Measurements from ENCODE around the gene XPC.
"Not testable (repeated sequence)": the region's sequence is repeated elsewhere in the genome, so short reads cannot be mapped to it uniquely, and the experiment has no call there.

XPC gene

DNA sequence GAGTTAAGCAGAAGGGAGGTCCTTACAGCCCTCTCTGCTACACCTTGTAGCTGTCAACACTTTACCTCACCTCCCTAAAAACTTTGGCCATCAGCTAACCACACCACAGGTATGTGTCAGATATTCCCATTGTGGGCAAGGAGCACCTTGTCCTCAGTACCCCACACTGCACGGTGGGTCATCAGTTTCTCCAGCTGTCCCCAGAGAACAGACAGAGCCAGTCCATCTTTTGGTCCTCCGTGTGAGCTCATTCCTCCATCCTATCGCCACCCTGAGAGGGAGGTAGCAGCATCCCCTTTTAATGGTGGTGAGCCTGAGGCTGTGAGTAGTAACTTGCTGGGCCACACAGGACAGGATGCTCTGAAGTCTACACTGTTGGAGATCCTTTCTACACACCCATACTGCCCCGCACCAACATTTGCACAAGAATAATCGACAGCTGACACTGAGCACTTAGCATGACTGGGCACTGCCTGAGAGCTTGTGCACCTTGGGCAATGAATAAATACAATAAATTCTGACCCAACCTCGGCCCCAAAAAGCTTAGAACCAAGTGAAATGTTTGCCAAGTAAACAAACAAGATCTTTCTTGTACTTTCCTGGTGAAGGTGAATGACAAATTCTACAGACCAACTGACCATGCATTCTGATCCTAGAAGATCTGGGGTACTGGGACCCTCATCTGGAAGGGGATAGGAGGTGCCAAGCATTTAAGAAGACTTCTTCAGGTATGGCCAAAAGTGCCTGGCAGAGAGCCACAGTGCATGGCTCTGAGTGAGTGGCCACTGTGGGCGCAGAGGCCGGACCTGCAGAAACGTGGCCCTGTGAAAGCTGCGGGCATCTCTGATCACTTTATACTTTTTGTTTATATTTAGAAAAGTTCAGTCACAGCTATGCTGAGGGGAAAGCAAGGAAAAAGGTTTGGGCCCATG is 60.7 kb downstream of the XPC start:
- DNase-seq, result no peak

DNA sequence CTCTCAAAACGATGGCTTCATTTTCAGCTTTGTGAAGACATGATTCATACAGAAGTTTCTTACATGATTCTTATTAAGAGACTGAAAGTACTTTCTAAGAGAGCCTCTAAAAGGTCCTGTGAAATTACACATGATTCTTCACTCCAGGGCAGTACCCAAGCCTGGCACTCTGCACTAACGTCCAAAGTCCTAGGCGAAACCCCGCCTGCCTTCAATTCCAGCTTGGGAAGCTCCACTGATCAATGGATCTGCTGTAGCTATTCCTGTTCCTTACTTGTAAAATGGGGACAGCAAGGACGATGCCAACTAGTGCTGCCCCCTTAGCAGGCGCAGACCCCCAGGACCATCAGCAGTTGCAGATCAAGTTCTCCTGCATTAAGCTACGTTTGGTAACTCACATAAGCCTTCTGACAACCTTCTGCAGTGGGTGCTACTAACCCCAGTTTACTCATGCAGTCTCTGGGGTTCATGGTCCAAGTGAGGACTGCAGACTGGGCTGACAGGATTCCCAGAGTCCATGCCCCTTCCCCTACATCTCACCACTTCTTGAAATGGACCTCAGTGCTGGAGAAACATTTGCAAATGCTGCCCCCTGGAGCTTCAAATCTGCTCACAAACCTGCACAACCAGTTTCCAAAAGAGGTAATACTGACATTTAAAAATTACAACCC is 64.3 kb downstream of the XPC start:
- no peak for DNase-seq

DNA sequence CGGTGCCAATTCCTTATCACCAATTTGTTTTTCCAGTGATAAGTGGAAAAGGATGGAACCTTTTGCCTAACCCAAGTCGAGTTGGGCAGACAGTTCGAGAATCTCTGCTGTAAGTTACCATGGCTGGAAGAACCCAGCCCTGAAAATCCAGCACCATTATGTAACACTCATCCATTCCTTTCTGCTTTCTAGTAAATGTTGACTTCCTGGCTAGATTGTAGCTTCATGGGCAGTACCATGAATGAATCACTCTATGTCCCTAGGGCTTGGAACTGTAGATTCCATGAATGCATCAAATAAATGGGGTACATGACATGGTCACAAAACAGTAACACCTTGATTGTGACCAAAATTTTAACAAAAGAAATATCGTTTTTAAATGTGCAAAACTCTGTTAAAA is 67.7 kb downstream of the XPC start:
- DNase-seq, result no peak

DNA sequence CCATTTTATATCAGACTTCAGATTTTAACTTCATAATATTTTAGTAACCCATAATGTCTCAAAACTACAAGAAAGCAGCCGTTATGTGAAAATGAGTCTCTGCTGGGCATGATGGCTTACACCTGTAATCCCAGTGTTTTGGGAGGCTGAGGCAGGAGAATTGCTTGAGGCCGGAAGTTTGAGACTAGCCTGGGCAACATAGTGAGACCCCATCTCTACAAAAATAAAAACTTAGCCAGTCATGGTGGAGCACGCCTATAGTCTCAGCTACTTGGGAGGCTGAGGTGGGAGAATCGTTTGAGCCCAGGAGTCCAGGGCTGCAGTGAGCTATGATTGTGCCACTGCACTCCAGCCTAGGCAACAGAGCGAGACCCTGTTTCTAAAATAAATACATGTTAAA is 68.6 kb downstream of the XPC start:
- not testable (repeated sequence) for DNase-seq

DNA sequence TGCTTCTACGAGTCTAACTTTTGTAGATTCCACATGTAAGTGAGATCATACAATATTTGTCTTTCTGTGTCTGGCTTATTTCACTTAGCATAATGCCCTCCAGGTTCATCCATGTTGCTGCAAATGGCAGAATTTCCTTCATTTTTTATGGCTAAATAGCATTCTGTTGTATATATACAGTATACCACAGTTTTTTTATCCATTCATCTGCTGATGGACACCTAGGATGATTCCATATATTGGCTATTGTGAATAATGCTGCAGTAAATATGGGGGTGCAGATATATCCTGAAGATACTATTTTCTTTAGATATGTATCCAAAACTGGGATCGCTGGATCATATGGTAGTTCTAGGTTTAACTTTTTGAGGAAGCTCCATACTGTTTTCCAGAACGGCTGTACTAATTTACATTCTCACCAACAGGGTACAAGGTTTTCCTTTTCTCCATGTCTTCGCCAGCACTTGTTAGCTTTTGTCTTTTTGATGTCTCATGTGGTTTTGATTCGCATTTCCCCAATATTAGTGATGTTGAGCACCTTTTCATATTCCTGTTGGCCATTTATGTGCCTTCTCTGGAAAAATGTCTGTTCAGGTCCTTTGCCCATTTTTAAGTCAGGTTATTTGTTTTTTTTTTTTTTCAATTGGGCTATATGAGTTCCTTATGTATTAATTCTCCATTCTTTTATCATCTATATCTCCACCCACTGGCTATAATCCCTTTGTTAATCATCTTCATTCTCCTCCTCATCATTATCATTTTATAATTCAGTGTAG is 80.6 kb downstream of the XPC start:
- no peak for DNase-seq

DNA sequence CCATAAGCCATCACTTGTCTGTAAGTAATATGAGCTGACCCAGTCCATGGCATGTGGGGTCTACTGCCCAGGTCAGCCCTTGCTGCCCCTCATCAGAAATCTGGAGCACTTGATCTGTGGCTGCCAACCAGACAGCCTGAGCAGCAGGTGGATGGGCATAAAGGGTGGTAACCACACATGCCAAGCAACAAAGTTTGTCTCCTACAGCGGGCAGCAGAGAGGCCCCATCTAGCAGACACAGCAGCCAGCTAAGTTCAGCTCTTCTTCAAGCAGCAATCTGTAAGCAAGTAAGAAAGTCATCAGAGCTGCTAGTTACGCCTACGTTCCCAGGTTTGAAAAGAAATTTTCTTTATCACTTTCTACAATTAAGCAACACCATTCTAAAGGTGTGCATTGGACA is 81.7 kb downstream of the XPC start:
- no peak for DNase-seq

Measured in T-helper 1 cell (primary cell).